GM13976 (cell line): ENCODE measurements around the gene ARL14.

ENCODE experiments used
- DNase-seq: peaks from one replicate; pipeline ENCODE4 v3.0.0; 2012; ENCODE audit warnings: low spot score
- CTCF ChIP-seq: IDR thresholded peaks from 2 replicates; pipeline ENCODE4 v1.5.1; 2012; ENCODE audit warnings: borderline replicate concordance, mild to moderate bottlenecking; ENCODE audit not compliant: insufficient read depth; ENCODE audit errors: extremely low read depth, missing control alignments, control extremely low read depth
- in situ Hi-C: fragments of 300-500 bp; cut with MboI; formaldehyde crosslinking; loops from one replicate; pipeline ENCODE4 v1.12.0; 2022; ENCODE audit warnings: low sequenced_read_pairs, mixed read lengths, inconsistent platforms; ENCODE audit not compliant: unreplicated experiment

Gene ARL14

GRCh38 chr3:160671995-160672394 lies 5.0 kb upstream of the ARL14 start:
- TF ChIP-seq CTCF, result no peak
- in situ Hi-C loops, result no loop called here
- no peak for DNase-seq

GRCh38 chr3:160673188-160673587 lies 3.8 kb upstream of the ARL14 start:
- TF ChIP-seq CTCF, result no peak
- DNase-seq, result no peak
- in situ Hi-C loops, result no loop called here

- DNase-seq, result no peak
- in situ Hi-C loops, result no loop called here
- no peak for TF ChIP-seq CTCF
These were observed 1.3 kb upstream of the ARL14 start for GRCh38 chr3:160675566-160676124.

GRCh38 chr3:160677459-160677881 lies 510 bp downstream of the ARL14 start:
- DNase-seq, result no peak
- in situ Hi-C loops, result no loop called here
- no peak for TF ChIP-seq CTCF

- no peak for DNase-seq
- TF ChIP-seq CTCF, result no peak
- in situ Hi-C loops, result no loop called here
These were observed 1.4 kb downstream of the ARL14 start for GRCh38 chr3:160678292-160678842.

- no peak for DNase-seq
- TF ChIP-seq CTCF, result no peak
- in situ Hi-C loops, result no loop called here
These were observed 7.4 kb downstream of the ARL14 start for GRCh38 chr3:160684368-160684740.
